ENCODE results near the gene OCA2.

The OCA2 gene

GRCh38 chr15:27815035-27815434 is 284.1 kb downstream of the OCA2 start:
- no peaks in the 10 kb centered on the region for H3K27me3 ChIP-seq (ENCODE audit: control insufficient read depth, insufficient read depth, low read length, poor library complexity, severe bottlenecking)
- H3K4me3 ChIP-seq (ENCODE audit: insufficient read depth, low read depth, low read length) = no peak overlapping the region
- H3K4me1 ChIP-seq (ENCODE audit: control insufficient read depth, insufficient read depth, low read length) = peaks cover 9% of the 10 kb centered on the region
- H3K36me3 ChIP-seq (ENCODE audit: control insufficient read depth, insufficient read depth, low read length) = no peaks in the 10 kb centered on the region
- H3K27ac ChIP-seq (ENCODE audit: insufficient read depth, low read depth, low read length, poor library complexity, severe bottlenecking) = no peak overlapping the region
- WGBS, 2 experiments = 89 to 91% methylated on average over 8 of the region's 8 CpGs
- no peaks in the 10 kb centered on the region for H3K9me3 ChIP-seq (ENCODE audit: control insufficient read depth, low read length)

- Histone ChIP-seq H3K4me3 (ENCODE audit: insufficient read depth, low read depth, low read length) (no peak overlapping the region), H3K27ac (ENCODE audit: insufficient read depth, low read depth, low read length, poor library complexity, severe bottlenecking) (no peak overlapping the region), H3K36me3 (ENCODE audit: control insufficient read depth, insufficient read depth, low read length) (no peaks in the 10 kb centered on the region), H3K9me3 (ENCODE audit: control insufficient read depth, low read length) (no peaks in the 10 kb centered on the region), H3K27me3 (ENCODE audit: control insufficient read depth, insufficient read depth, low read length, poor library complexity, severe bottlenecking) (no peaks in the 10 kb centered on the region), H3K4me1 (ENCODE audit: control insufficient read depth, insufficient read depth, low read length) (peaks cover 9% of the 10 kb centered on the region)
- WGBS, 2 experiments = 93% methylated on average over 2 of the region's 2 CpGs
Measured at GRCh38 chr15:27813139-27813538, 286.0 kb downstream of the OCA2 start.

GRCh38 chr15:27808182-27808581 is 290.9 kb downstream of the OCA2 start:
- Histone ChIP-seq H3K27me3 (ENCODE audit: control insufficient read depth, insufficient read depth, low read length, poor library complexity, severe bottlenecking) (no peaks in the 10 kb centered on the region), H3K27ac (ENCODE audit: insufficient read depth, low read depth, low read length, poor library complexity, severe bottlenecking) (no peak overlapping the region), H3K4me1 (ENCODE audit: control insufficient read depth, insufficient read depth, low read length) (peaks cover 9% of the 10 kb centered on the region), H3K4me3 (ENCODE audit: insufficient read depth, low read depth, low read length) (no peak overlapping the region), H3K36me3 (ENCODE audit: control insufficient read depth, insufficient read depth, low read length) (no peaks in the 10 kb centered on the region), H3K9me3 (ENCODE audit: control insufficient read depth, low read length) (no peaks in the 10 kb centered on the region)
- WGBS, 2 experiments = 96 to 97% methylated on average over 9 of the region's 9 CpGs

DNA sequence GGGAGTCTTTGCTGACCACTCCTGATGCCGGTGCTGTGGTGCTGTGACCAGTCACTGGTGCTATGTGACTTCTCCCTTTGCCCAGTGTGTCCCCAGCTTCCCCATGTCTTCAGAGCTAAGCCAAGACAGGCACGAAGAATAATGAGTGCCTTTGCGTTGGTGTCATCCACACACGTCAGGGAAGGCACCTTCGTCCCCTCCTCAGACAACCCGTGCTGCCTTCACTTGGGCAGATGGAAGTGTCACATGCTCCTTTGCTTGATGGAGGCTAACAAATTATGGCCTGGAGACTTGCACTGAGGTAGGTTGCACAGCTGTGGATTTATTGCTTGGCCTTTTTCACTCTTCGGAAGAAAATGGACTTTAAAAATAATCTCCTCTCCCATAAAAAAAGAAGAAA is 291.8 kb downstream of the OCA2 start:
- Histone ChIP-seq H3K9me3 (ENCODE audit: control insufficient read depth, low read length) (no peaks in the 10 kb centered on the region), H3K27ac (ENCODE audit: insufficient read depth, low read depth, low read length, poor library complexity, severe bottlenecking) (no peak overlapping the region), H3K4me1 (ENCODE audit: control insufficient read depth, insufficient read depth, low read length) (peaks cover 1% of the 10 kb centered on the region), H3K27me3 (ENCODE audit: control insufficient read depth, insufficient read depth, low read length, poor library complexity, severe bottlenecking) (no peaks in the 10 kb centered on the region), H3K36me3 (ENCODE audit: control insufficient read depth, insufficient read depth, low read length) (no peaks in the 10 kb centered on the region), H3K4me3 (ENCODE audit: insufficient read depth, low read depth, low read length) (no peak overlapping the region)
- 94 to 96% methylated on average over 7 of the region's 7 CpGs for WGBS, 2 experiments

GRCh38 chr15:27806396-27806795 is 292.7 kb downstream of the OCA2 start:
- H3K27ac ChIP-seq (ENCODE audit: insufficient read depth, low read depth, low read length, poor library complexity, severe bottlenecking) = no peak overlapping the region
- no peaks in the 10 kb centered on the region for H3K4me1 ChIP-seq (ENCODE audit: control insufficient read depth, insufficient read depth, low read length)
- WGBS, 2 experiments = 95 to 97% methylated on average over 21 of the region's 21 CpGs
- H3K4me3 ChIP-seq (ENCODE audit: insufficient read depth, low read depth, low read length) = no peak overlapping the region
- no peaks in the 10 kb centered on the region for H3K27me3 ChIP-seq (ENCODE audit: control insufficient read depth, insufficient read depth, low read length, poor library complexity, severe bottlenecking)
- H3K36me3 ChIP-seq (ENCODE audit: control insufficient read depth, insufficient read depth, low read length) = no peaks in the 10 kb centered on the region
- no peaks in the 10 kb centered on the region for H3K9me3 ChIP-seq (ENCODE audit: control insufficient read depth, low read length)

DNA sequence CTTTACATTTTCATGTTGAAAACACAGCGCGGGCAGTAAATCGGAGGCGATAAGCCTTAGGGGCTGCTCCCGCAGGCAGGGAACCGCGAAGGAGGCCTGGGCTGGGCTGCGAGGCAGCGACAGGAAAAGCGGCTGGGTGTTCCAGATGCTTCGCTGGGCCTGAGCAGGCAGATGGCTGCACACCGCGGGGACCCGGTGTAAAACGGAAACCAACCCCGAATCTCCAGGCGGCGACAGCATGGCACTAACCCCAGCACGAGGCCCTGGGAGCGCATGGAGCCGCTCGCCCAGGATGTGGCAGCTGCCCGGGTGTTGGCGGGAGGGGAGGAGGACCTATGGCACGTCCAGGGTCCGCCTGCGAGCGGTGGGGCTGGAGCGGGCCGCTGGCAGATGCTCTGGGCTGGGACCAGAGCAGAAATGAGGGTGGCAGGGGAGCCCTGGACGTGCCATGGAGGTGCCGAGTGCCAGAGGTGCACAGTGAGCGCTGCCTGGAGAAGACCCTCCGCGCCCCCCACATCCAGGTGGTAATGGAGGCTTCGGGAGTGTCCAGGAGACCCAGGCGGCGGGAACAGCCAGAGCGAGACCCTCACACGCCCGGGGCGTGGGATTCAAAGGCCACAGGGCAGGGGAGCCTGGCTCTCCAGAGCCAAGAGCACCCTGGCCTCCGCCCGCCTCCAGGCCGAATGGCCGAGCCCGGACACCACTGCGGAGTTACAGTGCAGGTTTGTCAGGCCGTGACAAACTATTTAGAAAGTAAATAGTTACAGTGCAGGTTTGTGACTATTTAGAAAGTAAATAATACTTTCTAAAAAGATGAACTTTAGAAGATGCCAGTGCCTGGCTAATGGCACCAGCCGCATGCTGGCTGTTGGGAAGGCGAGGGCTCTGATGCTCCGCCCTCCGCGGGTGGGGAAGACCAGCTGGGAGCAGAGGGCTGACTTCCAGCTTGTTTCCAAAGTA is 293.6 kb downstream of the OCA2 start:
- Histone ChIP-seq H3K27me3 (ENCODE audit: control insufficient read depth, insufficient read depth, low read length, poor library complexity, severe bottlenecking) (no peaks in the 10 kb centered on the region), H3K36me3 (ENCODE audit: control insufficient read depth, insufficient read depth, low read length) (no peaks in the 10 kb centered on the region), H3K4me3 (ENCODE audit: insufficient read depth, low read depth, low read length) (no peak overlapping the region), H3K27ac (ENCODE audit: insufficient read depth, low read depth, low read length, poor library complexity, severe bottlenecking) (no peak overlapping the region), H3K4me1 (ENCODE audit: control insufficient read depth, insufficient read depth, low read length) (no peaks in the 10 kb centered on the region), H3K9me3 (ENCODE audit: control insufficient read depth, low read length) (no peaks in the 10 kb centered on the region)
- 96% methylated on average over 53 to 54 of the region's 54 CpGs for WGBS, 2 experiments

- WGBS, 2 experiments = 93 to 94% methylated on average over 30 of the region's 30 CpGs
- Histone ChIP-seq H3K27me3 (ENCODE audit: control insufficient read depth, insufficient read depth, low read length, poor library complexity, severe bottlenecking) (no peaks in the 10 kb centered on the region), H3K36me3 (ENCODE audit: control insufficient read depth, insufficient read depth, low read length) (no peaks in the 10 kb centered on the region), H3K4me1 (ENCODE audit: control insufficient read depth, insufficient read depth, low read length) (no peaks in the 10 kb centered on the region), H3K27ac (ENCODE audit: insufficient read depth, low read depth, low read length, poor library complexity, severe bottlenecking) (no peak overlapping the region), H3K9me3 (ENCODE audit: control insufficient read depth, low read length) (no peaks in the 10 kb centered on the region), H3K4me3 (ENCODE audit: insufficient read depth, low read depth, low read length) (no peak overlapping the region)
Measured at GRCh38 chr15:27804569-27805260, 294.4 kb downstream of the OCA2 start.

DNA sequence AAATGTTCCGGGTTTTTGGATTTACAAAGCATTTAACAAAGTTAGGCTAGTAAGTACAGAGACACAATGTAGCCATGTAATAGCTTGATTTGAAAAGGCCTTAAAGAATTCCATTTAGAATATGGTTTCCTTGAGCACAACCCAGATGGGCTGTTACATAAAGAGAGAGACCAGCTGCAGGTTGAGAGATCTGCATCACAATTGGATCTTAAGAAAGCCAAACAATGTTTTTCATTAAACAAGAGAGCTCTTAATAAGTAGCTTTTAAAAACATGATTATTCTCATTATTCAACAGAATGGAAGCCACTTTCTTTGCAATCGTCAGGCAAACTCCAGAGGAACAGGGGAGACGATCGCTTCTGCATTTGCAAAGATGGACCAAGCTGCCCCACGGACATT is 300.3 kb downstream of the OCA2 start:
- H3K27me3 ChIP-seq (ENCODE audit: control insufficient read depth, insufficient read depth, low read length, poor library complexity, severe bottlenecking) = no peaks in the 10 kb centered on the region
- WGBS, 2 experiments = 44% methylated on average over 5 of the region's 5 CpGs
- peaks cover 5% of the 10 kb centered on the region for H3K4me1 ChIP-seq (ENCODE audit: control insufficient read depth, insufficient read depth, low read length)
- no peak overlapping the region for H3K27ac ChIP-seq (ENCODE audit: insufficient read depth, low read depth, low read length, poor library complexity, severe bottlenecking)
- no peak overlapping the region for H3K4me3 ChIP-seq (ENCODE audit: insufficient read depth, low read depth, low read length)
- no peaks in the 10 kb centered on the region for H3K9me3 ChIP-seq (ENCODE audit: control insufficient read depth, low read length)
- H3K36me3 ChIP-seq (ENCODE audit: control insufficient read depth, insufficient read depth, low read length) = no peaks in the 10 kb centered on the region

GRCh38 chr15:27797765-27798164 is 301.4 kb downstream of the OCA2 start:
- Histone ChIP-seq H3K4me1 (ENCODE audit: control insufficient read depth, insufficient read depth, low read length) (peaks cover 8% of the 10 kb centered on the region), H3K27ac (ENCODE audit: insufficient read depth, low read depth, low read length, poor library complexity, severe bottlenecking) (no peak overlapping the region), H3K4me3 (ENCODE audit: insufficient read depth, low read depth, low read length) (no peak overlapping the region), H3K36me3 (ENCODE audit: control insufficient read depth, insufficient read depth, low read length) (no peaks in the 10 kb centered on the region), H3K9me3 (ENCODE audit: control insufficient read depth, low read length) (no peaks in the 10 kb centered on the region), H3K27me3 (ENCODE audit: control insufficient read depth, insufficient read depth, low read length, poor library complexity, severe bottlenecking) (no peaks in the 10 kb centered on the region)
- WGBS, 2 experiments = 93 to 94% methylated on average over 8 of the region's 8 CpGs

All from ectodermal cell (in vitro differentiated cells).